Measurements from ENCODE around the gene ALG2.

ALG2 gene

DNA sequence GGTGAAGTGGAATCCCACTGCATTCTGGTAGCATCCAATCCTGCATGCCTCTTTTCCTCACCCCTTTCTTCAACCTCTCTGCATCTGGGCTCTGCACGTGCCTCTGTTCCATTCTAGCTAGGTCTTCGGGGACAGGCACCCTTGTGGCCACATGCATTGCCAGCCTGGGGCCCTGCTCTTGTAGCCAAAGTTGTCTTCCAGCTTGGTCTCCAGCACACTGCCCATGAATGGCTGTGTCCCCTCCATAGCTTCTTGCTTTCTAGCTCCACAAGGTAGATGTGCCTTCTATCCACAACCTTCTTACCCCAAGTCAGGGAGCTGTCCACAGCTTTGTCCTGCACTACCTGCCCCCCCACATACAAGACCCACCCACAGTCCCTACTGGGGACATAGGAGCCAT, 32.6 kb downstream of the ALG2 start:
- Histone ChIP-seq H3K27me3 (ENCODE audit: insufficient read depth, low read length) (no peaks in the 10 kb centered on the region), H3K4me1 (ENCODE audit: insufficient read depth, low read length) (peaks cover 6% of the 10 kb centered on the region; the same call in 1 of the 2 replicates), H3K9ac (ENCODE audit: low read depth, low read length) (no peak overlapping the region), H3K4me3 (ENCODE audit: low read length) (no peak overlapping the region), H3K27ac (ENCODE audit: low read length) (no peak overlapping the region), H3K9me3 (ENCODE audit: insufficient read depth, low read depth, low read length) (no peaks in the 10 kb centered on the region), H3K36me3 (ENCODE audit: insufficient read depth, low read depth, low read length) (no peaks in the 10 kb centered on the region)

GRCh38 chr9:99187311-99187710, 34.4 kb downstream of the ALG2 start:
- no peak overlapping the region for H3K4me3 ChIP-seq (ENCODE audit: low read length)
- H3K4me1 ChIP-seq (ENCODE audit: insufficient read depth, low read length), result peaks cover 6% of the 10 kb centered on the region; the same call in 1 of the 2 replicates
- H3K36me3 ChIP-seq (ENCODE audit: insufficient read depth, low read depth, low read length), result no peaks in the 10 kb centered on the region
- no peak overlapping the region for H3K9ac ChIP-seq (ENCODE audit: low read depth, low read length)
- H3K27ac ChIP-seq (ENCODE audit: low read length), result no peak overlapping the region
- no peaks in the 10 kb centered on the region for H3K27me3 ChIP-seq (ENCODE audit: insufficient read depth, low read length)
- no peaks in the 10 kb centered on the region for H3K9me3 ChIP-seq (ENCODE audit: insufficient read depth, low read depth, low read length)

DNA sequence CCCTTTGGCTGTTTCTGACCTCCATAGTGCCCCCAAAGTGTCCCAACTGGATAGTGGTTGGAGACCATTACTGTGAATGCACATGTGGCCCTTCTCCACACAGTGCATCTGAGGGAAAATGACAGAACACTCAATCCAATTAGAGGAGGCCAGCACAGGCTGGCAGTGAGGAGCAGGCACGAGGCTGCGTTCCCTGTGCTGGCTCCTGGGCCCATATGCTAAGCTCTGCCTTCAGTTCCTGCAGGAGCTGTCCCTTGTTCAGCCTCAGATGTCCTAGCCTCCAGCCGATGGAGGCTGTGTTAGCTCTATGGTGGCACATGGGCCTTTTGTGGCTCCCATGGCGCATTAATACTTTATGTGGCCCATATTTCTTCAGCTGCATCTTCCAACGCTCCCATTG, 35.8 kb downstream of the ALG2 start:
- Histone ChIP-seq H3K9ac (ENCODE audit: low read depth, low read length) (no peak overlapping the region), H3K4me1 (ENCODE audit: insufficient read depth, low read length) (peaks cover 6% of the 10 kb centered on the region; the same call in 1 of the 2 replicates), H3K27me3 (ENCODE audit: insufficient read depth, low read length) (no peaks in the 10 kb centered on the region), H3K4me3 (ENCODE audit: low read length) (no peak overlapping the region), H3K36me3 (ENCODE audit: insufficient read depth, low read depth, low read length) (no peaks in the 10 kb centered on the region), H3K27ac (ENCODE audit: low read length) (no peak overlapping the region), H3K9me3 (ENCODE audit: insufficient read depth, low read depth, low read length) (no peaks in the 10 kb centered on the region)

GRCh38 chr9:99185348-99185632, 36.5 kb downstream of the ALG2 start:
- Histone ChIP-seq H3K9me3 (ENCODE audit: insufficient read depth, low read depth, low read length) (no peaks in the 10 kb centered on the region), H3K9ac (ENCODE audit: low read depth, low read length) (no peak overlapping the region), H3K27me3 (ENCODE audit: insufficient read depth, low read length) (no peaks in the 10 kb centered on the region), H3K36me3 (ENCODE audit: insufficient read depth, low read depth, low read length) (no peaks in the 10 kb centered on the region), H3K4me1 (ENCODE audit: insufficient read depth, low read length) (peaks cover 6% of the 10 kb centered on the region; the same call in 1 of the 2 replicates), H3K27ac (ENCODE audit: low read length) (no peak overlapping the region), H3K4me3 (ENCODE audit: low read length) (no peak overlapping the region)

- no peaks in the 10 kb centered on the region for H3K9me3 ChIP-seq (ENCODE audit: insufficient read depth, low read depth, low read length)
- no peak overlapping the region for H3K9ac ChIP-seq (ENCODE audit: low read depth, low read length)
- no peak overlapping the region for H3K27ac ChIP-seq (ENCODE audit: low read length)
- H3K36me3 ChIP-seq (ENCODE audit: insufficient read depth, low read depth, low read length), result no peaks in the 10 kb centered on the region
- H3K4me3 ChIP-seq (ENCODE audit: low read length), result no peak overlapping the region
- peaks cover 6% of the 10 kb centered on the region; the same call in 1 of the 2 replicates for H3K4me1 ChIP-seq (ENCODE audit: insufficient read depth, low read length)
- H3K27me3 ChIP-seq (ENCODE audit: insufficient read depth, low read length), result no peaks in the 10 kb centered on the region
Observed at GRCh38 chr9:99184475-99185347, 37.0 kb downstream of the ALG2 start.

DNA sequence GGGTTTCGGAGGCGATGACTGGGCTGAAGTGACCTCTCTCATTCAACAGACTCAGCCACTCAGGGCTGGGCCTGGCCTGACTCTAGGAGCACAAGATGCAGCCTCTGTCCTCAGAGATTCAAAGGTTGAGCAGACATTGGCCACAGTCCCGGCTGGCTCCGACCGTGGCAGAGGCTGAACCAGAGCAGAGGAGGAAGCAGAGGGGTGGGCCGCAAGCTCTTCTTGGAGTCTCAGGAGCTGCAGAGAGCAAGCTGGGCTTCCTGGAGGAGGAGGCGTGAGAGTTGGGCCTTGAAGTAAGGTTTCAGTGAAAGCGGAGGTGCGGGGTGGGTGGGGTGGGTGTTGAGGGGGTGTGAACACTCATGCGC, 37.6 kb downstream of the ALG2 start:
- Histone ChIP-seq H3K27ac (ENCODE audit: low read length) (no peak overlapping the region), H3K4me1 (ENCODE audit: insufficient read depth, low read length) (peaks cover 6% of the 10 kb centered on the region; the same call in 1 of the 2 replicates), H3K36me3 (ENCODE audit: insufficient read depth, low read depth, low read length) (no peaks in the 10 kb centered on the region), H3K9ac (ENCODE audit: low read depth, low read length) (no peak overlapping the region), H3K4me3 (ENCODE audit: low read length) (no peak overlapping the region), H3K27me3 (ENCODE audit: insufficient read depth, low read length) (no peaks in the 10 kb centered on the region), H3K9me3 (ENCODE audit: insufficient read depth, low read depth, low read length) (no peaks in the 10 kb centered on the region)

DNA sequence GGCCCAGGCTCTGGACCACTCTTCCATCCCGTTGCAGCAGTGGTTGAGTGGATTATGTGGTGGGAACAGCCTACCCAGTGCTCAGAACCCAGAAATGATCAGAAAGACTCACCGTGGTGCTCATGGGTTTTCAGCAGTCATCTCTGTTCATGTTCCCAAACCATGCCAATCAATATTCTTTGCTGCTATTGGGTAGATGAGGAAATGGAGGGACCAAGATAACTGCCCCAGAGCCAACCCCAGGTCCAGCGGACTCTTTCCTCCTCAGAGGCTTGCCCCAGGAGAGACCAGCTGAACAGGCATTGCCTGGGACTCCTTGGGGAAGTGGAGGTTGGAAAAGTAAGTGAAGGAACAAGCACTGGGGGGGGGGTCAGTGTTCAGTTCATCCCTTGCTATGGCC, 38.1 kb downstream of the ALG2 start:
- Histone ChIP-seq H3K4me1 (ENCODE audit: insufficient read depth, low read length) (peaks cover 6% of the 10 kb centered on the region; the same call in 1 of the 2 replicates), H3K9ac (ENCODE audit: low read depth, low read length) (no peak overlapping the region), H3K27ac (ENCODE audit: low read length) (no peak overlapping the region), H3K4me3 (ENCODE audit: low read length) (no peak overlapping the region), H3K9me3 (ENCODE audit: insufficient read depth, low read depth, low read length) (no peaks in the 10 kb centered on the region), H3K27me3 (ENCODE audit: insufficient read depth, low read length) (no peaks in the 10 kb centered on the region), H3K36me3 (ENCODE audit: insufficient read depth, low read depth, low read length) (no peaks in the 10 kb centered on the region)

- H3K4me3 ChIP-seq (ENCODE audit: low read length), result no peak overlapping the region
Observed at GRCh38 chr9:99182356-99182755, 39.4 kb downstream of the ALG2 start.

DNA sequence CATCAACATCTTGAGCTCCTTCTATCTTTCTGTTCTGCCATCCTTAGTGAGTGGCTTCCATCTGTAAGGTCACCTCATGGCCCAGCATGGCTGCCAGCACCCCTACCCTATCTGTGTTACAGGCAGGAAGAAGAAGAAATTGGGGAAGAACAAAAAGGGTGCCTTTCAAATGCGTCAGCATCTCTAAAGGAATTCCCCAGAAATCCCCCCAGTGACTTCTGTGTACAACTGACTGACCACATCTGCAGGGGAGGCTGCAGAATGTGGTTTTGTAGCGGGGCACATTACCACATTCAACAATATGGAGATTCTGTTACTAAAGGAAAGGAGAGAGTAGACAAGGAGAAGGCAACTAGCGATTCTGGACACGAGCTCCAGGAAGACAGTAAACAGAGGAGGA, 40.1 kb downstream of the ALG2 start:
- Histone ChIP-seq H3K4me1 (ENCODE audit: insufficient read depth, low read length) (peaks cover 3% of the 10 kb centered on the region), H3K27ac (ENCODE audit: low read length) (no peak overlapping the region), H3K36me3 (ENCODE audit: insufficient read depth, low read depth, low read length) (no peaks in the 10 kb centered on the region), H3K9me3 (ENCODE audit: insufficient read depth, low read depth, low read length) (no peaks in the 10 kb centered on the region), H3K9ac (ENCODE audit: low read depth, low read length) (no peak overlapping the region), H3K27me3 (ENCODE audit: insufficient read depth, low read length) (no peaks in the 10 kb centered on the region), H3K4me3 (ENCODE audit: low read length) (no peak overlapping the region)

More at GRCh38 chr9:99182356-99182755, 39.4 kb downstream of the ALG2 start:
- Histone ChIP-seq H3K27me3 (ENCODE audit: insufficient read depth, low read length) (no peaks in the 10 kb centered on the region), H3K36me3 (ENCODE audit: insufficient read depth, low read depth, low read length) (no peaks in the 10 kb centered on the region), H3K9ac (ENCODE audit: low read depth, low read length) (no peak overlapping the region), H3K9me3 (ENCODE audit: insufficient read depth, low read depth, low read length) (no peaks in the 10 kb centered on the region), H3K27ac (ENCODE audit: low read length) (no peak overlapping the region), H3K4me1 (ENCODE audit: insufficient read depth, low read length) (peaks cover 3% of the 10 kb centered on the region; the same call in 1 of the 2 replicates)

GRCh38 chr9:99181206-99181605, 40.5 kb downstream of the ALG2 start:
- Histone ChIP-seq H3K4me1 (ENCODE audit: insufficient read depth, low read length) (peaks cover 7% of the 10 kb centered on the region), H3K27ac (ENCODE audit: low read length) (no peak overlapping the region), H3K4me3 (ENCODE audit: low read length) (no peak overlapping the region), H3K27me3 (ENCODE audit: insufficient read depth, low read length) (no peaks in the 10 kb centered on the region), H3K36me3 (ENCODE audit: insufficient read depth, low read depth, low read length) (no peaks in the 10 kb centered on the region), H3K9ac (ENCODE audit: low read depth, low read length) (no peak overlapping the region), H3K9me3 (ENCODE audit: insufficient read depth, low read depth, low read length) (no peaks in the 10 kb centered on the region)

- Histone ChIP-seq H3K27me3 (ENCODE audit: insufficient read depth, low read length) (no peaks in the 10 kb centered on the region), H3K9ac (ENCODE audit: low read depth, low read length) (no peak overlapping the region), H3K4me1 (ENCODE audit: insufficient read depth, low read length) (peaks cover 8% of the 10 kb centered on the region), H3K36me3 (ENCODE audit: insufficient read depth, low read depth, low read length) (no peaks in the 10 kb centered on the region), H3K27ac (ENCODE audit: low read length) (no peak overlapping the region), H3K4me3 (ENCODE audit: low read length) (no peak overlapping the region), H3K9me3 (ENCODE audit: insufficient read depth, low read depth, low read length) (no peaks in the 10 kb centered on the region)
Observed at GRCh38 chr9:99180662-99181061, 41.1 kb downstream of the ALG2 start.

GRCh38 chr9:99180199-99180598, 41.5 kb downstream of the ALG2 start:
- Histone ChIP-seq H3K9ac (ENCODE audit: low read depth, low read length) (no peak overlapping the region), H3K4me1 (ENCODE audit: insufficient read depth, low read length) (peaks cover 8% of the 10 kb centered on the region), H3K9me3 (ENCODE audit: insufficient read depth, low read depth, low read length) (no peaks in the 10 kb centered on the region), H3K27me3 (ENCODE audit: insufficient read depth, low read length) (no peaks in the 10 kb centered on the region), H3K36me3 (ENCODE audit: insufficient read depth, low read depth, low read length) (no peaks in the 10 kb centered on the region), H3K27ac (ENCODE audit: low read length) (no peak overlapping the region), H3K4me3 (ENCODE audit: low read length) (no peak overlapping the region)
